Measurements from ENCODE around the gene CTSO. TPM values are rescaled to one million over a fixed set of nuclear protein-coding genes. Genes with fewer than 3 reads are reported as not detected.
"Not testable (repeated sequence)": the region's sequence is repeated elsewhere in the genome, so short reads cannot be mapped to it uniquely, and the experiment has no call there.

Gene CTSO
- total RNA-seq, 2 donors from 2014 or later = 0.77 to 2.6 TPM

DNA sequence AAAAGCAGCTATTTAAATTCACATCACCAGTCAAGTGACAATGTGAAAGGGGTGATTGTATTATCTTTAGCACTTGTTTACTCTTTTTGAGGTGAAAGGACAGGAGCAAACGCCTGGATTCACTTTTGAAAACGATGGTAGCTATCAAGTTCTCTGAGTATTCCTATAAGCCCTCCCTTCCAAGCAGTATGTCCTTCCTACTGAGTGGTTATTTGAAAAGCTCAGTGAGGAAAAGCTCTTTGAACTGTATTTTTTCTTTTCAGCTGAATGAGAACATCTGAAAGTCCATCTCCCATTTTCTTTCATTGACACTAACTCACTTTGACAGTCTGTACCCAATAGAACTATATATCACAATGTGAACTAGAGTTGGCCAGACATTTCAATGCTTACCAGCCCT lies 9.1 kb upstream of the CTSO start:
- no peaks in the 10 kb centered on the region for H3K36me3 Mint-ChIP-seq

GRCh38 chr4:155961575-155961974 lies 7.9 kb upstream of the CTSO start:
- ATAC-seq = no peak
- no peaks in the 10 kb centered on the region for H3K9me3 Mint-ChIP-seq

More for the DNA sequence above, 9.1 kb upstream of the CTSO start:
- Mint-ChIP-seq H3K9me3 (no peaks in the 10 kb centered on the region), H3K27ac (no peak overlapping the region)
- no peak for ATAC-seq
- no peak for DNase-seq (ENCODE audit: low spot score in 2 of 2)

DNA sequence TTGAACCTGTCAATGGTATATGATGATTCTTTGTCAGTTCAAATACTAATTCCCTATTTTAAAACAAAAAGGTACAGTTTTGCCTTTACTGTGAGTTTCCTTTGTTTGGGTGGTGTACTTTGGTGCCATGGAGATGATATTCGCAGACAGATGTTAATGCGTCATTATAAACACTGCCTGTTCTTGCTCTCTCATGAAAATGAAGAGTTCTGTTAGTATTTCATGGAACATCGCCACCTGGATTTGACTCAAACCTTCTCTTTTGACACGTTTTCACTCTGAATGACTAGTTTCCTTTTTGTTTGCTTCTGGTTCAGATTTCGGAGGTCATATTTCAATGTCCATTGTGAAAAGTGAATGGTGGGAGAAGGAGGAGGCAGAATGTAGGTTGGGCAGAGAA lies 6.9 kb upstream of the CTSO start:
- H3K9me3 Mint-ChIP-seq = no peaks in the 10 kb centered on the region
- ATAC-seq (no peak), DNase-seq (ENCODE audit: low spot score in 2 of 2) (no peak)
- H3K36me3 Mint-ChIP-seq = no peaks in the 10 kb centered on the region
- no peak overlapping the region for H3K27ac Mint-ChIP-seq

More at GRCh38 chr4:155961575-155961974, 7.9 kb upstream of the CTSO start:
- no peak for DNase-seq (ENCODE audit: low spot score in 2 of 2)
- no peak overlapping the region for H3K27ac Mint-ChIP-seq
- H3K36me3 Mint-ChIP-seq = no peaks in the 10 kb centered on the region

DNA sequence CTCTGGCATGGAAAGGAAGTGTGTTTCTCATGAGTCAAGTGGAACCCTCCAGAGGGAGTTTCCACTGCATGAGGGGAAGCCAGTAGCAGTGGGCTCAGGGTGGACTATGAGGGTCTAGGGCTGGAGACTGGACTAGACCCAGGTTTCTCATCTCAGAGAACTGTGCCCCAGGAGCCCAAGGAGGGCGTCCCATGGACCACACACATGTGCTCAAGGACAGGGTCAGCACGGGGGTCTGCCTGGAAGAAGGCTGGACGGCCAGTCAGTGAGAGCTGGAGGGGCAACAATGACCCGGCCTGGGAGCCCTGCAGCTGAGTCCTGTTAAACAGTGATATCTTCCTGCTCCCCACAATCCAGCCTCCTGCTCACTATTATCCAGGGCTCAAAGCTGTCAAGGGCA lies 5.8 kb upstream of the CTSO start:
- DNase-seq (ENCODE audit: low spot score in 2 of 2) (no peak), ATAC-seq (no peak)
- Mint-ChIP-seq H3K9me3 (no peaks in the 10 kb centered on the region), H3K36me3 (no peaks in the 10 kb centered on the region), H3K27ac (no peak overlapping the region)

DNA sequence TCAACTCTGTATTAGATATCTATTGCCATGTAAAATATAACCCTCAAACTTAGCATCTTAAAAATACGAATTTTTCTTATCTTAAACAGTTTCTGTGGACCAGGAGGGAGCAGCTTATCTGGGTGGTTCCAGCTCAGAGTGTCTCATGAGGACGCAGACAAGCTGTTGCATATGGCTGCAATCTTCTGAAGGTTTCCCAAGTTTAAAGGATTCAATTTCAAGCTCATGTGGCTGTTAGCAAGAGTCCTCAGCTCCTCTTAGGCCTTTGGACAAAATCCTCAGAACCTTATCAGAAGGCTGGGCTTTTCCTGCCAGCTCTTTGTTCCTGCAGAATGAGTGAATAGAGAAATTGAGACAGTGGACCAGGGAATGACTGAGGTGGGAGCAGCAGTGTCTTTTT lies 2.8 kb upstream of the CTSO start:
- ATAC-seq (no peak), DNase-seq (ENCODE audit: low spot score in 2 of 2) (no peak)
- no peaks in the 10 kb centered on the region for H3K9me3 Mint-ChIP-seq
- peaks cover 5% of the 10 kb centered on the region in 2 donors for H3K36me3 Mint-ChIP-seq
- no peak overlapping the region for H3K27ac Mint-ChIP-seq

DNA sequence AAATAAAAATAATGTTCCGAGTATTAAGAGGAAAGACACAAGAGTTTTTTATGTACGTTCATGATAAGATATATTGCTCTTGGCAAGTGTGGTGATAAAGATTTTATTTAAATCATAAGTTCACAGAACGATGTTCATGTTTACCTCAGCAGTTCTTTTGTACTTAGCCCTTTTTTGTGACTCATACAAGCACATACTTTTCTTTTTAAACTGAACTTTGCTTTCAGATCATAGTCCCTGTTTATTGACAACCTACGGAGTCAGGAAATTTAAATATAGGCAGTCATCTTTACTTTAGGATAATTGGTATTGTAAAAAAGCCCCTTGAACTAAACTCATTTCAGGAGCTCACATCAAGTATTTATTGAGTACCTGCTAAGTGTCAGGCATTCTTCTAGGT lies 1.3 kb upstream of the CTSO start:
- Mint-ChIP-seq H3K36me3 (peaks cover 5% of the 10 kb centered on the region in 2 donors), H3K9me3 (no peaks in the 10 kb centered on the region)
- ATAC-seq = no peak

GRCh38 chr4:155954118-155954685 lies 536 bp upstream of the CTSO start:
- DNase-seq (ENCODE audit: low spot score in 2 of 2) (peak in 1 of 2 donors; percentile 3), ATAC-seq (no peak)
- H3K27ac Mint-ChIP-seq = peak overlapping the region; percentile 98 to 100
- no peaks in the 10 kb centered on the region for H3K9me3 Mint-ChIP-seq
- peaks cover 5% of the 10 kb centered on the region in 2 donors for H3K36me3 Mint-ChIP-seq

More for the DNA sequence above, 1.3 kb upstream of the CTSO start:
- H3K27ac Mint-ChIP-seq = no peak overlapping the region
- DNase-seq (ENCODE audit: low spot score in 2 of 2) = no peak

DNA sequence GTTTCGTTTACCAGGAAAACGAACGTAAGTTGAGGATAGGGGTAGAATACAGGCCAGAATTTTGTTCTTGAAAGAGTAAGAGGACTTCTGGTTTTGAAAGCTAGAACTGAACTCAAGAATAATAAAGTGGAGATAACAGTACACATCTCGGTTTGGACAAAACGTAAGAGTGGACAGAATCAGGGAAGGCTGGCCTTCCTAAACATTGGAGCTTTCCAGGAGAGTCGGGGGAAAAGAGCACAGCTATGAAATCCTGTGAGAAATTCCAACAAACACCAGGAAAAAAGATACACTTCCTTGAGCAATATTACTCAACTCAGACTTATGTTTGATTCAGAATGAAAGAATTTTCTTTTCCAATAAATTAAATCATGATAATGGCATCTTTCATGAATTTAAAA lies 1.2 kb downstream of the CTSO start:
- peaks cover 5% of the 10 kb centered on the region in 2 donors for H3K36me3 Mint-ChIP-seq
- H3K9me3 Mint-ChIP-seq = no peaks in the 10 kb centered on the region
- ATAC-seq = no peak
- H3K27ac Mint-ChIP-seq = peak overlapping the region in 1 of 2 donors; percentile 10
- no peak for DNase-seq (ENCODE audit: low spot score in 2 of 2)

GRCh38 chr4:155950461-155950860 lies 3.2 kb downstream of the CTSO start:
- no peak for ATAC-seq

GRCh38 chr4:155948541-155948940 lies 5.1 kb downstream of the CTSO start:
- Mint-ChIP-seq H3K27ac (no peak overlapping the region), H3K9me3 (no peaks in the 10 kb centered on the region), H3K36me3 (peaks cover 4 to 5% of the 10 kb centered on the region in 2 donors)
- no peak for ATAC-seq
- DNase-seq (ENCODE audit: low spot score in 2 of 2) = no peak

More at GRCh38 chr4:155950461-155950860, 3.2 kb downstream of the CTSO start:
- no peak for DNase-seq (ENCODE audit: low spot score in 2 of 2)
- H3K27ac Mint-ChIP-seq = no peak overlapping the region
- peaks cover 5% of the 10 kb centered on the region in 2 donors for H3K36me3 Mint-ChIP-seq
- no peaks in the 10 kb centered on the region for H3K9me3 Mint-ChIP-seq

DNA sequence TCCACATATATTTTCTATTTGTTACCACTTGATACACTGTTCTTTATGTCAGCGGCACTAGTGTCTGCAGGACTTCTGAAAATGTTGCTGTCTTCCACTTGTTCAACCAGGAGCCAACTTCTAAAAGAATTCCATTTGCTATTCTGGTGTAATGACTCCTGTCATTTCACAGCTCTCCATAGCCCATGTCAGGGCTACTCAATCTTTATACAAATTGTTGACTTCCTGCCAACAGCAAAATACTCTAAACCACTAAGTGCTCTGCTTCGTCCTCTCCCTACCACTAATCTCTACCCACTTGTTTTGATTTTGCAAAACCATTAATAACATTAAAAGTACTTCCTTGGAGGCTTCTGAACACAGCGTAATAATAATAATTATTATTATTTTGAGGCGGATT lies 7.2 kb downstream of the CTSO start:
- no peak overlapping the region for H3K27ac Mint-ChIP-seq

DNA sequence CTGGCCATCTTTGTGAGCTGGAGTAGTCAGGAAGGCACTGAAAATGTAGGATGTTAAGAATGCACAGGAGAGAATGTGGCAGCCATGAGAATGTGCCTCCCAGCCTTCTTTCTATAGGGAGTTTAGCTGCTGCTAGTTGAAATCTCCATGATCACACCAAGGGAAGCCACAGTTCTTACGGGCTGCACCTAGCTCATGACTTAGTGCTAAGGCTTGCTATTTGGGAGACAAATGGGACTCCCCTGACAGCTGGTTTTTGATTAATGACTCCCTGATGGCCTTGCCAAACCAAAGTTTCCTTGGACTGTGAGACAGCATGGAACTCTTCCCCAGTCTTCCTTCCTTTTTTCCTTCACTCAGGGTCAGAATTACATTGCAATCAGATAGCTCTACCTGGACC lies 9.2 kb downstream of the CTSO start:
- ATAC-seq = no peak
- no peaks in the 10 kb centered on the region for H3K9me3 Mint-ChIP-seq
- no peaks in the 10 kb centered on the region for H3K36me3 Mint-ChIP-seq
- no peak for DNase-seq (ENCODE audit: low spot score in 2 of 2)
- no peak overlapping the region for H3K27ac Mint-ChIP-seq

More for the DNA sequence above, 7.2 kb downstream of the CTSO start:
- H3K9me3 Mint-ChIP-seq = no peaks in the 10 kb centered on the region
- DNase-seq (ENCODE audit: low spot score in 2 of 2) = no peak
- no peak for ATAC-seq
- H3K36me3 Mint-ChIP-seq = no peaks in the 10 kb centered on the region

- no peaks in the 10 kb centered on the region for H3K9me3 Mint-ChIP-seq
- no peak for ATAC-seq
- DNase-seq (ENCODE audit: low spot score in 2 of 2) = no peak
- H3K27ac Mint-ChIP-seq = no peak overlapping the region
- H3K36me3 Mint-ChIP-seq = no peaks in the 10 kb centered on the region
Observed at GRCh38 chr4:155943605-155944291, 9.9 kb downstream of the CTSO start.

DNA sequence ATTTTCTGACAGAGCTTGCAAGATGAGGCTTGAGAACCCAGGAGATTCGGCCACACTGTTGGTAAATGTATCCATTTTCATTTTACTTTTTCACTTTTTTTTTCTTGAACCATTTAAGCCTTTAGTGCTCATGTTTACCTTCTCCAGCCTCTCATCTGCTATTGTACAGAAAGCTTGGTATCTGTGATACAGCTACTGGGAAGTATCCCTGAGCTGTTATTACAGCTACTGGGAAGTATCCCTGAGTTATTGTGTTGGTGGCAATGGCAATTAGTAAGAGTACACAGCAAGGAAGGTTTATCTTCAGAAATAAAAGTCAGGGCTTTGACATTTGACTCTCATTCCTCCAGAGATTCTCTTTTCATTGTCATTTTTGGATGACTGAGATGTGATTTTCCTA lies 11.8 kb downstream of the CTSO start:
- ATAC-seq (no peak), DNase-seq (ENCODE audit: low spot score in 2 of 2) (no peak)
- Mint-ChIP-seq H3K27ac (no peak overlapping the region), H3K9me3 (no peaks in the 10 kb centered on the region), H3K36me3 (peaks cover 0 to 8% of the 10 kb centered on the region in 2 donors)

DNA sequence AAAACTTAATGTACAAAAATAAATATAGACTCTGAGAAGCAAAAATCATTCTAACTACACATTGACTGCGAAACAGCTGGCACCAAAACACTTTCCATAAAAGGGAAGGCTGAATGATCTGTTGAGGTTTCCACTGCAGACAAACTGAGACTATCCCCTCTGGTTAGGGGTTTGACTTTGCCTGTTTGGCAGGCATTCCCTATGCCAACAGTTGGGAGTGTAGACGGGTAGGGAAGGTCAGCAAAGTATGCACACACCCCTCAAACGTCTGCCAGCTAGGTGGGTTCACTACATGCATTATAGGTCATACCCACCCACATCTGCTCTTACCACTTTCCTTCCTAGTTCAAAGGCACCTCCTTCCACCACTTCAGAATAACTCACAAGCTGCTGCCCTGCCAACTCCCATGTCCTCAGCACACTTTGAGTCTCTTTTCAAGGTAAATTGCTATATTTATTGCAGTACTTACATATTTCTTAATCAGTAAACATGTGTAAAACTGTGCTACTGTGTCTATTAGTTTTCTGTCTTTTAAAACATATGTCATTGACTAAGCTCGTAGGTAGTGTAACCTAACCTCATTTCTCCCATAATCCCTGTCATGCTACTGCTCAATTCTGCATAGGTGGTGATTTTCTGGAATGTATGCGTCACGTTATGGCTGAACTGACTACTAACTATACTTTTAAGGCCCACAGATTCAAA lies 12.4 kb downstream of the CTSO start:
- Mint-ChIP-seq H3K36me3 (peaks cover 0 to 8% of the 10 kb centered on the region in 2 donors), H3K9me3 (no peaks in the 10 kb centered on the region), H3K27ac (no peak overlapping the region)
- DNase-seq (ENCODE audit: low spot score in 2 of 2) (no peak), ATAC-seq (no peak)

- ATAC-seq = no peak
- peaks cover 14 to 33% of the 10 kb centered on the region in 2 donors for H3K36me3 Mint-ChIP-seq
- no peak overlapping the region for H3K27ac Mint-ChIP-seq
- peaks cover 8 to 16% of the 10 kb centered on the region in 2 donors for H3K9me3 Mint-ChIP-seq
- no peak for DNase-seq (ENCODE audit: low spot score in 2 of 2)
Observed at GRCh38 chr4:155935389-155935986, 18.2 kb downstream of the CTSO start.

DNA sequence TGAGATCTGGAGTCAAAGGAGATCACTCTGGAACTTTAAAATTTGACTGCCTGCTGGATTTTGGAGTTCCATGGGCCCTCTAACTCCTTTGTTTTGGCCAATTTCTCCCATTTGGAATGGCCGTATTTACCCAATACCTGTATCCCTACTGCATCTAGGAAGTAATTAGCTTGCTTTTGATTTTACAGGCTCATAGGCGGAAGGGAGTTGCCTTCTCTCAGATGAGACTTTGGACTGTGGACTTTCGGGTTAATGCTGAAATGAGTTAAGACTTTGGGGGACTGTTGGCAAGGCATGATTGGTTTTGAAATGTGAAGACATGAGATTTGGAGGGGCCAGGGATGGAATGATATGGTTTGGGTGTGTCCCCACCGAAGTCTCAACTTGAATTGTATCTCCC lies 19.0 kb downstream of the CTSO start:
- Mint-ChIP-seq H3K9me3 (peaks cover 8 to 16% of the 10 kb centered on the region in 2 donors), H3K36me3 (peaks cover 14 to 37% of the 10 kb centered on the region in 2 donors)
- DNase-seq (ENCODE audit: low spot score in 2 of 2); H3K27ac Mint-ChIP-seq; ATAC-seq: not testable (repeated sequence)

Measured in activated naive CD4-positive, alpha-beta T cell treated with anti-CD3 and anti-CD28 coated beads, Interleukin-2, amount 50 U/mL, for 72 hours (primary cell).